GM23338 (cell line): ENCODE measurements around the gene SLC12A7. TPM values are rescaled to one million over a fixed set of nuclear protein-coding genes. Genes with fewer than 3 reads are reported as not detected.

ENCODE experiments used
- ATAC-seq: fragments of 200-7000 bp; cut with Tn5 transposase; 3 replicates; pipeline ENCODE4 v1.9.1; 2020
- DNase-seq: peaks from one replicate; pipeline ENCODE4 v3.0.0-alpha.2; 2015; ENCODE audit warnings: low spot score
- H2AFZ ChIP-seq: fragments of 200-600 bp; sonication (generic); 2 replicates; pipeline ENCODE4 v1.8.0; 2016; ENCODE audit warnings: antibody characterized with exemption, mild to moderate bottlenecking, moderate library complexity
- H3F3A ChIP-seq: fragments of 200-600 bp; sonication (generic); replicated peaks from 2 replicates; pipeline ENCODE4 v1.8.0; 2017; ENCODE audit warnings: antibody characterized with exemption, mixed run types, low read depth
- H3K27ac ChIP-seq: fragments of 200-600 bp; sonication (generic); 2 replicates; pipeline ENCODE4 v1.6.1; 2016; ENCODE audit warnings: low read depth
- H3K27me3 ChIP-seq: fragments of 200-600 bp; sonication (generic); 2 replicates; pipeline ENCODE4 v1.8.0; 2016; ENCODE audit warnings: mild to moderate bottlenecking, mixed run types, moderate library complexity; ENCODE audit not compliant: insufficient read depth
- H3K36me3 ChIP-seq: fragments of 200-600 bp; sonication (generic); 2 replicates; pipeline ENCODE4 v1.8.0; 2016; ENCODE audit warnings: mild to moderate bottlenecking; ENCODE audit not compliant: insufficient read depth
- H3K4me1 ChIP-seq: fragments of 200-600 bp; sonication (generic); 2 replicates; pipeline ENCODE4 v1.8.0; 2016; ENCODE audit warnings: mild to moderate bottlenecking, moderate library complexity; ENCODE audit not compliant: insufficient read depth
- H3K4me2 ChIP-seq: fragments of 200-600 bp; sonication (generic); 2 replicates; pipeline ENCODE4 v1.7.1; 2017; ENCODE audit warnings: mixed run types
- H3K4me3 ChIP-seq: fragments of 200-600 bp; sonication (generic); 2 replicates; pipeline ENCODE4 v1.6.1; 2016; ENCODE audit warnings: mixed run types
- H3K79me2 ChIP-seq: fragments of 200-600 bp; sonication (generic); replicated peaks from 2 replicates; pipeline ENCODE4 v1.8.0; 2017; ENCODE audit warnings: mild to moderate bottlenecking; ENCODE audit not compliant: insufficient read depth
- H3K9me2 ChIP-seq: fragments of 200-600 bp; sonication (generic); 2 replicates; pipeline ENCODE4 v1.8.0; 2017; ENCODE audit not compliant: insufficient read depth
- H4K20me1 ChIP-seq: fragments of 200-600 bp; sonication (generic); replicated peaks from 2 replicates; pipeline ENCODE4 v1.8.0; 2017; ENCODE audit warnings: mild to moderate bottlenecking; ENCODE audit not compliant: insufficient read depth
- H3K27ac Mint-ChIP-seq: 2 replicates; pipeline ENCODE4 v1.8.0; 2020; ENCODE audit warnings: inconsistent platforms, mild to moderate bottlenecking, moderate library complexity, mixed read lengths
- H3K27me3 Mint-ChIP-seq: 3 replicates; pipeline ENCODE4 v1.8.0; 2022; ENCODE audit warnings: low read depth, mild to moderate bottlenecking, moderate library complexity, mixed read lengths, inconsistent platforms; ENCODE audit not compliant: insufficient read depth, poor library complexity
- H3K36me3 Mint-ChIP-seq: 3 replicates; pipeline ENCODE4 v1.8.0; 2021; ENCODE audit warnings: low read depth, mild to moderate bottlenecking, inconsistent platforms, moderate library complexity, mixed read lengths
- H3K4me1 Mint-ChIP-seq: 3 replicates; pipeline ENCODE4 v1.8.0; 2020; ENCODE audit warnings: mild to moderate bottlenecking, inconsistent platforms, mixed read lengths
- H3K4me3 Mint-ChIP-seq: 3 replicates; pipeline ENCODE4 v1.8.0; 2021; ENCODE audit warnings: moderate library complexity, mild to moderate bottlenecking, inconsistent platforms, mixed read lengths
- H3K9me3 Mint-ChIP-seq: 3 replicates; pipeline ENCODE4 v1.8.0; 2020; ENCODE audit warnings: moderate library complexity, mild to moderate bottlenecking, inconsistent platforms, mixed read lengths
- EZH2phosphoT487 ChIP-seq: fragments of 200-600 bp; sonication (generic); IDR thresholded peaks from one replicate; pipeline ENCODE4 v1.8.1; 2018; ENCODE audit warnings: antibody characterized with exemption; ENCODE audit not compliant: unreplicated experiment
- NANOG ChIP-seq: IDR thresholded peaks from 2 replicates; pipeline ENCODE4 v1.6.1; 2016; ENCODE audit warnings: antibody characterized with exemption, borderline replicate concordance
- ZNF331 ChIP-seq: fragments of 250-450 bp; sonication (Bioruptor Pico); IDR thresholded peaks from 2 replicates; pipeline ENCODE4 v1.5.0; 2020; ENCODE audit warnings: low read depth, mild to moderate bottlenecking, moderate library complexity
- polyA plus RNA-seq: library from polyadenylated mRNA; unstranded; fragments of >200 nt; fragmentation: Nextera tagmentation; extraction: Ambion mirVana; gene quantifications from 2 replicates; pipeline ENCODE4 v1.2.1, GENCODE V29; 2016
- total RNA-seq: library from RNA; depleted of rRNA; stranded (reverse); fragments of >200 nt; shearing (Covaris generic); gene quantifications from 2 replicates; pipeline ENCODE4 v1.2.3, GENCODE V29; 2014
- TF ChIP-seq, protein P1 (sequence below): IDR thresholded peaks from one replicate; pipeline ENCODE4 v1.6.1; 2018; ENCODE audit warnings: antibody characterized with exemption; ENCODE audit not compliant: unreplicated experiment

The SLC12A7 gene
- total and polyA plus RNA-seq, 2 experiments from 2014 or later: 7.4 to 32.2 TPM

DNA sequence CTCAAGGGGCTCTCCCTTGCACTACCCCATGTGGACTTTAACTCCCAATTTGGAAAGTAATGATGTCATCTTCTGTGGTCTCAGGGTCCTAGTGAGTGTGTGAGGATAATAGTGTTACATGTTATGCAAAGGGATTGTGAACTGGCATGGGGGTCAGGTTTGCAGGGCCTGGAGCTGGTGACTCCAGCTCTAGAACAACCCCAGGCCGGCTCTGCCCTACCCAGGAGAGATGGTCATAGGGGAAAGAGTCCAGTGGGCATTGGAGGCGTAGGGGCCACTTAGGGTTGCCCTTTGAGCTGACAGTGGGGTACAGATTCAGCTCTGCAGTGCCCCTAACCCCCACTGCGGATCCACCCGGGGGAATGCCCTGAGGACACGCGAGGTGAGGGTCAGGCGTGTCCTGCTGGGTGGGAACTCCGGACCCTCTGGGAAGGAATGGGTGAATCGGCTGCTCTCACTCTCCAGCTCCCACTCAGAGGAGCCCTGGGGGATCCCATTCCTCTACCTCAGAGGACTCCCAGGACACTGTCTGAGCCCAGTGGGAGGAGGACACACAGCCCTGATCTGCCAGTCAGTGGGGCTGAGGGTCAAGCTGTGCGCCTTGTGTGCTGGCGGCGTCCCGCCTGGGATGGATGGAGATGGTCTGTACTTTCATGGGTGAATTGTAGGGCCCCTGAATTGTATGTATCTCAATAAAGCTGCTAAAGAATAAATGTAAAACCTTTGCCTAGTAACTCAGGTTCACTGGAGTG lies 105.8 kb downstream of the SLC12A7 start:
- no peaks in the 10 kb centered on the region for H3K36me3 Mint-ChIP-seq
- no peak overlapping the region for H2AFZ ChIP-seq
- no peak overlapping the region for H3K27ac Mint-ChIP-seq
- DNase-seq (no peak), ATAC-seq (no peak)
- no peaks in the 10 kb centered on the region; the same call in 1 of the 2 replicates for H3F3A ChIP-seq
- no peak for TF ChIP-seq NANOG
- TF ChIP-seq, protein P1, sequence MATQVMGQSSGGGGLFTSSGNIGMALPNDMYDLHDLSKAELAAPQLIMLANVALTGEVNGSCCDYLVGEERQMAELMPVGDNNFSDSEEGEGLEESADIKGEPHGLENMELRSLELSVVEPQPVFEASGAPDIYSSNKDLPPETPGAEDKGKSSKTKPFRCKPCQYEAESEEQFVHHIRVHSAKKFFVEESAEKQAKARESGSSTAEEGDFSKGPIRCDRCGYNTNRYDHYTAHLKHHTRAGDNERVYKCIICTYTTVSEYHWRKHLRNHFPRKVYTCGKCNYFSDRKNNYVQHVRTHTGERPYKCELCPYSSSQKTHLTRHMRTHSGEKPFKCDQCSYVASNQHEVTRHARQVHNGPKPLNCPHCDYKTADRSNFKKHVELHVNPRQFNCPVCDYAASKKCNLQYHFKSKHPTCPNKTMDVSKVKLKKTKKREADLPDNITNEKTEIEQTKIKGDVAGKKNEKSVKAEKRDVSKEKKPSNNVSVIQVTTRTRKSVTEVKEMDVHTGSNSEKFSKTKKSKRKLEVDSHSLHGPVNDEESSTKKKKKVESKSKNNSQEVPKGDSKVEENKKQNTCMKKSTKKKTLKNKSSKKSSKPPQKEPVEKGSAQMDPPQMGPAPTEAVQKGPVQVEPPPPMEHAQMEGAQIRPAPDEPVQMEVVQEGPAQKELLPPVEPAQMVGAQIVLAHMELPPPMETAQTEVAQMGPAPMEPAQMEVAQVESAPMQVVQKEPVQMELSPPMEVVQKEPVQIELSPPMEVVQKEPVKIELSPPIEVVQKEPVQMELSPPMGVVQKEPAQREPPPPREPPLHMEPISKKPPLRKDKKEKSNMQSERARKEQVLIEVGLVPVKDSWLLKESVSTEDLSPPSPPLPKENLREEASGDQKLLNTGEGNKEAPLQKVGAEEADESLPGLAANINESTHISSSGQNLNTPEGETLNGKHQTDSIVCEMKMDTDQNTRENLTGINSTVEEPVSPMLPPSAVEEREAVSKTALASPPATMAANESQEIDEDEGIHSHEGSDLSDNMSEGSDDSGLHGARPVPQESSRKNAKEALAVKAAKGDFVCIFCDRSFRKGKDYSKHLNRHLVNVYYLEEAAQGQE: no peak
- peaks cover 76% of the 10 kb centered on the region for H3K27me3 ChIP-seq
- no peaks in the 10 kb centered on the region; the same call in 1 of the 2 replicates for H4K20me1 ChIP-seq
- no peak overlapping the region for H3K4me2 ChIP-seq
- H3K4me1 ChIP-seq: peaks cover 8% of the 10 kb centered on the region; the same call in 1 of the 2 replicates
- H3K36me3 ChIP-seq: no peaks in the 10 kb centered on the region
- no peaks in the 10 kb centered on the region for H3K79me2 ChIP-seq
- peaks cover 34% of the 10 kb centered on the region for H3K4me1 Mint-ChIP-seq
- H3K9me3 Mint-ChIP-seq: no peaks in the 10 kb centered on the region; the same call in 2 of the 3 replicates
- H3K4me3 ChIP-seq: no peak overlapping the region
- no peak overlapping the region for H3K27ac ChIP-seq
- peak overlapping the region; percentile 59 for H3K4me3 Mint-ChIP-seq
- H3K9me2 ChIP-seq: no peaks in the 10 kb centered on the region
- H3K27me3 Mint-ChIP-seq: peaks cover 65% of the 10 kb centered on the region

DNA sequence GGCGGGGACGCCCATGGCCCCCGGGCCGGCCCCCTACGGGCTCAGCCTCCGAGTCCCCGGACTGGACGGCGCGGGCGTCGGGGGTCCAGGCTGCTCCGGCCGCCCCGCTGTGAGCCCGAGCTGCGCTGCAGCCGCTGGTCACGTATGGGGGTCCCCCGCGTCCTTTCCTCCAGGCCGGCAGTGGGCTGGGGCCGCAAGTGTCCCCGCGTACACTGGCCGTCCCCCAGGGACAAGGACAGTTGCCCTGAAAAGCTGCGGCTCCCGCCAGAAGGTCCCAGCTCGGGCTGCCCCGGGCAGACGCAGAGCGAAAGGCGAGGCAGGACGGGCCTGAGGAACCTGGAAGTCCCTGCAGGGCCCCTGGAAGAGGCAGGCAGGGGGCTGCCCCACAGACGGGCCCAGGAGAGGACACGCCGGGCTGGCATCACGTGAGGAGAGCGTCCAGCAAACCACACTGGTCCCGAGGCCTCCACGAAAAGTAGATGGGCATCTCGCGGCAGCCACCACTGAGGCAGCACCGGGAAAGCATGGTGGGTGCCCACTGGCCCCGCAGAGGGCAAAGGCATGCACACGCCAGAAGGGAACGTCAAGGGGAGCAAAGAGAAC lies 106.5 kb downstream of the SLC12A7 start:
- Histone ChIP-seq H3K9me2 (no peaks in the 10 kb centered on the region), H3K27me3 (peaks cover 71% of the 10 kb centered on the region), H3K79me2 (no peaks in the 10 kb centered on the region), H4K20me1 (no peaks in the 10 kb centered on the region; the same call in 1 of the 2 replicates), H3K27ac (no peak overlapping the region), H3K4me1 (peaks cover 2% of the 10 kb centered on the region; the same call in 1 of the 2 replicates), H3K4me3 (peak overlapping the region; percentile 62), H2AFZ (peak overlapping the region; percentile 81; the same call in 1 of the 2 replicates), H3F3A (no peaks in the 10 kb centered on the region; the same call in 1 of the 2 replicates), H3K4me2 (peak overlapping the region; percentile 81), H3K36me3 (no peaks in the 10 kb centered on the region)
- no peaks in the 10 kb centered on the region for H3K36me3 Mint-ChIP-seq
- DNase-seq (no peak), ATAC-seq (peak; percentile 1; the same call in 1 of the 3 replicates)
- TF ChIP-seq, protein P1: no peak
- TF ChIP-seq ZNF331 (no peak), EZH2phosphoT487 (no peak)
- no peak overlapping the region for H3K27ac Mint-ChIP-seq
- H3K4me3 Mint-ChIP-seq: no peak overlapping the region; the same call in 2 of the 3 replicates
- H3K9me3 Mint-ChIP-seq: no peaks in the 10 kb centered on the region; the same call in 2 of the 3 replicates
- peaks cover 28% of the 10 kb centered on the region for H3K4me1 Mint-ChIP-seq
- peaks cover 60% of the 10 kb centered on the region for H3K27me3 Mint-ChIP-seq
